ENCODE measurements around the gene TTBK1.

The TTBK1 gene

DNA sequence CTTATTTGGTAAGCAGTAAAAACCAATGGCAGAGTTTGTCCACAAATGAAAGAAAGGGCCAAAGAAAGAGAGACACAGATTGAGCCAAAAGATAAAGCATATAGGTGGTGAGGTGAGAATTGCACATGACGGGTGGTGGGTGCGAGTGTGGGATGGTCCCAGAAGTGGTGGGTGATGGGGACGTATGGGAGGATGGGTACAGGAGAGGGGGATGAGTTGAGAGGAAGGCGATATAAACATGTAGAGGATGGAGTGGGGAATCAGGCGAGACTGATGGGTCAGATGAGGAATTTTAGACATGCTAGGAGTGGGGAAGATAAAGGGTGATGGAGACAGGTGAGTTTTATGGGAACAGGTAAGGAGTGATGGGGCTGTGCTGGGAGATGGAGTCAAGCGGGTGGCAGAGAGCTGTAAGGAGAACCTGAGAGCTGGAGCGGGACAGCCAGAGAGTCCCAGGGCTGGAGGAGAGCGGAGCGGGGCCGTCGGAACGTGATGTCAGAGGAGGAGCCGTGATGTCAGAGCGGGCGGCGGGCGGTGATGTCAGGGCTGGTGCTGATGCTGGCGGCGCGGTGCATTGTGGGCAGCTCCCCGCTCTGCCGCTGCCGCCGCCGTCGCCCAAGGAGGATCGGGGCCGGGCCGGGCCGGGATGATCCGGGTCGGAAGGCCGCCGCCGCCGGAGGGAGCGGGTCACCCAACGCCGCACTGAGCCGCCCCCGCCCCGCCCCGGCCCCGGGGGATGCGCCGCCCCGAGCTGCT, at the start of gene TTBK1:
Gene TTBK1, plus strand, starts transcription at position 574 of the 756 bp plus-strand sequence. CDS start 3,180 bp downstream, outside the sequence.
- no peak for DNase-seq (ENCODE audit: extremely low spot score)
- TF ChIP-seq, protein P1, sequence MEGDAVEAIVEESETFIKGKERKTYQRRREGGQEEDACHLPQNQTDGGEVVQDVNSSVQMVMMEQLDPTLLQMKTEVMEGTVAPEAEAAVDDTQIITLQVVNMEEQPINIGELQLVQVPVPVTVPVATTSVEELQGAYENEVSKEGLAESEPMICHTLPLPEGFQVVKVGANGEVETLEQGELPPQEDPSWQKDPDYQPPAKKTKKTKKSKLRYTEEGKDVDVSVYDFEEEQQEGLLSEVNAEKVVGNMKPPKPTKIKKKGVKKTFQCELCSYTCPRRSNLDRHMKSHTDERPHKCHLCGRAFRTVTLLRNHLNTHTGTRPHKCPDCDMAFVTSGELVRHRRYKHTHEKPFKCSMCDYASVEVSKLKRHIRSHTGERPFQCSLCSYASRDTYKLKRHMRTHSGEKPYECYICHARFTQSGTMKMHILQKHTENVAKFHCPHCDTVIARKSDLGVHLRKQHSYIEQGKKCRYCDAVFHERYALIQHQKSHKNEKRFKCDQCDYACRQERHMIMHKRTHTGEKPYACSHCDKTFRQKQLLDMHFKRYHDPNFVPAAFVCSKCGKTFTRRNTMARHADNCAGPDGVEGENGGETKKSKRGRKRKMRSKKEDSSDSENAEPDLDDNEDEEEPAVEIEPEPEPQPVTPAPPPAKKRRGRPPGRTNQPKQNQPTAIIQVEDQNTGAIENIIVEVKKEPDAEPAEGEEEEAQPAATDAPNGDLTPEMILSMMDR (IDR thresholded peaks at IDR 0.05; ENCODE audit: control extremely low read depth, extremely low read depth, low read depth, missing control alignments), result no peak
- POLR2A ChIA-PET, result no interaction called here
- CTCF ChIA-PET, result interaction anchor here (2.2 kb wide), 1 partner anchor 12 kb away, joined by 8 read pairs; no protein-coding TSS in a partner anchor

DNA sequence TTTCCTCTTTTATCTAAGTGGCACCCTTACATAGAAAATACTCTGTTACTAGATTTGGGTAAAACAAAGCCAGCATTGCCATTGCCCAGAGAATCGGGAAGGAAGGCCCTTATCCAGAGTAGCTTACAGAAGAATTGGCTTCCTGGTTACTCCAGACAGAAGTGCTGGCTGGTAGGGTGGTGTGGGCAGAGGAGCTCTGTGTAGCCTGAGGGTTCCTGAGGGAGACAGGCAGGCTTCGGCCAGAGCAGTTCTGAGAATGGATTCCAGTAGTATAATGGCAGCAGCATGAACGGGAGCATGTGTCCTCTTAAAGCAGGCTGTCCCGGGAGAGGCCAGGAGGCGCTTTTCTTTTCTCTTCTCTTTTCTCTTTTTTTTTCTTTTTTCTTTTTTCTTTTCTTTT, 49.4 kb upstream of the TTBK1 start:
- TF ChIP-seq, protein P1 (IDR thresholded peaks at IDR 0.05; ENCODE audit: control extremely low read depth, extremely low read depth, low read depth, missing control alignments), result no peak
- POLR2A ChIA-PET, result interaction anchor here (0.6 kb wide), 1 partner anchor 31 kb away, joined by 6 read pairs; no protein-coding TSS in a partner anchor
- CTCF ChIA-PET, result interaction anchor here (1.0 kb wide), 1 partner anchor 12 kb away, joined by 3 read pairs; the partner anchor contains the start of gene CUL9
- DNase-seq (ENCODE audit: extremely low spot score), result no peak

DNA sequence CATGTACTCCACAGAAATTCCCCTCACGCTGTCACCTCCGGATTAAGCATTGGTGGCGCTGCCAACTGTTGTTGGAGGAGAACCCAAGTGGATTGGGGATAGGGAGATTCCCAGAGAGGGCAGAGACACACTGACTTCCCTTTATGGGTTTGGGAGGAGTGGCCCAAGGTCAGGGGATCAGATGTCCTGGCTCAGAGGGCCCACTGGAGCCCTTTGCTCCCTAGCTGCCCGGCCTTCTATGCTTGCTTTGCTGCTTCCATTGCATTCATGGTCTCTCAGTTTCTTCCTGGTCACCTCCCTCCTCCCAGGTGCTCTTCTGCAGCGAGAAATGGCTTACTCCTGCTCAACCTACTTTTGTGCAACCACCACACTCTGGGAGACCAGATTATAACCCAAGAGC, 46.9 kb upstream of the TTBK1 start:
- TF ChIP-seq, protein P1 (IDR thresholded peaks at IDR 0.05; ENCODE audit: control extremely low read depth, extremely low read depth, low read depth, missing control alignments), result no peak
- CTCF ChIA-PET, result interaction anchor here (1.6 kb wide), 1 partner anchor 10 kb away, joined by 3 read pairs; no protein-coding TSS in a partner anchor
- DNase-seq (ENCODE audit: extremely low spot score), result no peak
- POLR2A ChIA-PET, result no interaction called here

DNA sequence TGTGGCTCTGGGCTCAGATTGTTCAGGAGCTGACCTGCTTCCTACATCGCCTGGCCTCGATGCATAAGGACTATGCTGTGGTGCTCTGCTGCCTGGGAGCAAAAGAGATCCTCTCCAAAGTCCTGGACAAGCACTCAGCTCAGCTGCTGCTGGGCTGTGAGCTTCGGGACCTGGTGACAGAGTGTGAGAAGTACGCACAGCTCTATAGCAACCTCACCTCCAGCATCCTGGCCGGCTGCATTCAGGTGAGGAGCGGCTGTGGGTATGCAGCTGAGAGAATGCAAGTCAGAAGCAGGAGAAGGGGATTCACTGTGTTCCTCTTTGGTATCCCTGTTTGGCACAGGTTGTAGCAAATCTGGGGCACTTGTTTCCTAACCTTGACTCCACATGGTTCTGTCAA, 43.4 kb upstream of the TTBK1 start:
- POLR2A ChIA-PET, result no interaction called here
- CTCF ChIA-PET, result interaction anchor here (0.9 to 1.9 kb wide), 2 partner anchors 13 to 29 kb away, joined by 3 to 9 read pairs; partner anchors contain the start of gene DNPH1
- no peak for DNase-seq (ENCODE audit: extremely low spot score)
- TF ChIP-seq, protein P1 (IDR thresholded peaks at IDR 0.05; ENCODE audit: control extremely low read depth, extremely low read depth, low read depth, missing control alignments), result no peak

DNA sequence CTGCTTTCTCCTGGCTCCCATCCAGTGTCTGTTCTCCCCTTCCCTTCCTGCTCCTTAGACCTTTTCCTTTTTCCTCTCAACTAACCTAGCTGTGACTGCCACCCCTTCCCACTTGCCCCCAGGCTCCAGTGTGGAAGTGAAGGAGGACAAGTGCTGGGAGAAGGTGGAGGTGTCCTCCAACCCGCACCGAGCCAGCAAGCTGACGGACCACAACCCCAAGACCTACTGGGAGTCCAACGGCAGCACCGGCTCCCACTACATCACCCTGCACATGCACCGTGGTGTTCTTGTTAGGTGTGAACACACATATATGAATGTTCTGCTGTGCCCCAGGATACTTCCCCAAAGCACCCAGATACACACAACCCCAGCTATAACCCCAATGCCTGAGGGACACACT, 42.7 kb upstream of the TTBK1 start:
- no peak for DNase-seq (ENCODE audit: extremely low spot score)
- TF ChIP-seq, protein P1 (IDR thresholded peaks at IDR 0.05; ENCODE audit: control extremely low read depth, extremely low read depth, low read depth, missing control alignments), result no peak
- ChIA-PET CTCF (interaction anchor here (0.9 to 1.9 kb wide), 3 partner anchors 11 to 28 kb away, joined by 3 to 9 read pairs (median 5); partner anchors contain the start of gene DNPH1), POLR2A (no interaction called here)

DNA sequence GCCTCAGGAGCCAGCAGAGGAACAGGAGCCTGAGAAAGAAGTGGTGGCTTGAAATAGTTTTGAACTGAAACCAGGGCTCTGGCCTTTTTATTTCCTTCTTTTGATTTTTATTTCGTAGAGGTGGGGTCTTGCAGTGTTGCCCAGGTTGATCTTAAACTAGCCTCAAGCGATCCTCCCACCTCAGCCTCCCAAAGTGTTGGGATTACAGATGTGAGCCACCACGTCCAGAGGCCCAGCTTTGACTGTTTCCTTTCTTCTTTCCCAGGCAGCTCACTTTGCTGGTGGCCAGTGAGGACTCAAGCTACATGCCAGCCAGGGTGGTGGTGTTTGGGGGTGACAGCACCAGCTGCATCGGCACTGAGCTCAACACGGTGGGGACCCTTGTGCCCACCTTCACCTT, 40.8 kb upstream of the TTBK1 start:
- ChIA-PET CTCF (interaction anchor here (1.1 kb wide), 1 partner anchor 11 kb away, joined by 3 read pairs; no protein-coding TSS in a partner anchor), POLR2A (interaction anchor here (0.6 kb wide), 1 partner anchor 92 kb away, joined by 5 read pairs; no protein-coding TSS in a partner anchor)
- TF ChIP-seq, protein P1 (IDR thresholded peaks at IDR 0.05; ENCODE audit: control extremely low read depth, extremely low read depth, low read depth, missing control alignments), result no peak

More for the DNA sequence above, 40.8 kb upstream of the TTBK1 start:
- DNase-seq (ENCODE audit: extremely low spot score), result no peak
